HepG2 (cell line): ENCODE data around the gene DOC2A. TPM values are rescaled to one million over a fixed set of nuclear protein-coding genes. Genes with fewer than 3 reads are reported as not detected.

ENCODE experiments used
- ATAC-seq: fragments of 200-7000 bp; cut with Tn5 transposase; 3 replicates; pipeline ENCODE4 v1.9.1; 2020; ENCODE audit warnings: mild to moderate bottlenecking, moderate library complexity
- BruUV-seq: library from RNA; stranded (reverse); fragments of 400-500 nt; replicated peaks from 2 replicates; lab custom pipeline; 2021; lab: Mats Ljungman, UMichigan
- CTCF ChIA-PET: fragments of 300-600 bp; formaldehyde crosslinking; extraction: SDS; loops from one replicate; lab custom pipeline; 2021; ENCODE audit warnings: low total read pairs, inconsistent platforms, low intra/inter-chr PET ratio; lab: Yijun Ruan, JAX
- POLR2A ChIA-PET: fragments of 350-600 bp; sonication (Branson Sonifier 250); formaldehyde crosslinking; loops from one replicate; lab custom pipeline; 2020; ENCODE audit warnings: antibody characterized with exemption, inconsistent platforms; lab: Yijun Ruan, JAX
- DNase-seq: peaks from one replicate; pipeline ENCODE4 v3.0.0-alpha.2; 2015; ENCODE audit warnings: low spot score
- FAIRE-seq: peaks from 3 replicates; lab custom pipeline; 2011; peaks lifted over from hg19 to GRCh38; lab: Jason Lieb, UNC
- H2AFZ ChIP-seq: one replicate; pipeline ENCODE4 v1.6.1; 2011; ENCODE audit warnings: low read length, inconsistent platforms
- H3K27ac ChIP-seq: fragments of 300-600 bp; 3 replicates; pipeline ENCODE4 v1.8.0; 2011; ENCODE audit warnings: mixed run types, mild to moderate bottlenecking, mixed read lengths, low read length, inconsistent platforms; ENCODE audit not compliant: insufficient read depth; ENCODE audit errors: extremely low read length
- H3K27me3 ChIP-seq, 2 experiments: fragments of 200-600 bp in 1 of 2; 2 replicates in 1 of 2; 3 replicates in 1 of 2; pipeline versions ENCODE4 v1.6.0 to v1.8.0; 2011; ENCODE audit warnings: low read length in 2 of 2, mild to moderate bottlenecking in 2 of 2, moderate library complexity in 2 of 2, inconsistent platforms in 1 of 2; ENCODE audit not compliant: insufficient read depth in 2 of 2, control insufficient read depth in 1 of 2
- H3K36me3 ChIP-seq, 2 experiments: fragments of 200-600 bp in 1 of 2; replicated peaks in 1 of 2; 2 replicates in 1 of 2; 3 replicates in 1 of 2; pipeline versions ENCODE4 v1.5.1 to v1.8.0; 2011; ENCODE audit warnings: low read length in 2 of 2, inconsistent platforms in 1 of 2; ENCODE audit not compliant: insufficient read depth in 2 of 2, control insufficient read depth in 1 of 2
- H3K4me1 ChIP-seq: 2 replicates; pipeline ENCODE4 v1.5.1; 2012; ENCODE audit warnings: low read length, inconsistent platforms; ENCODE audit not compliant: insufficient read depth
- H3K4me2 ChIP-seq: 2 replicates; pipeline ENCODE4 v1.6.0; 2011; ENCODE audit warnings: low read depth, low read length, inconsistent platforms
- H3K4me3 ChIP-seq, 3 experiments: fragments of 200-600 bp in 1 of 3; sonication (generic), shearing (Covaris generic) in 1 of 3; replicated peaks in 1 of 3; 2 replicates each; pipeline ENCODE4 v1.5.1; 2011 to 2016; ENCODE audit warnings: low read length in 3 of 3, inconsistent platforms in 2 of 3, low read depth in 2 of 3, mild to moderate bottlenecking in 2 of 3, control low read depth in 1 of 3, mixed read lengths in 1 of 3; ENCODE audit not compliant: insufficient read depth in 1 of 3
- H3K79me2 ChIP-seq: one replicate; pipeline ENCODE4 v1.6.1; 2011; ENCODE audit warnings: low read length, inconsistent platforms; ENCODE audit not compliant: insufficient read depth
- H3K9ac ChIP-seq: 2 replicates; pipeline ENCODE4 v1.6.0; 2011; ENCODE audit warnings: mild to moderate bottlenecking, low read depth, low read length, inconsistent platforms; ENCODE audit not compliant: insufficient read depth
- H3K9me3 ChIP-seq: 2 replicates; pipeline ENCODE4 v1.5.1; 2012; ENCODE audit warnings: mild to moderate bottlenecking, low read length
- H4K20me1 ChIP-seq: 2 replicates; pipeline ENCODE4 v1.6.0; 2011; ENCODE audit warnings: inconsistent platforms, mild to moderate bottlenecking, low read length, moderate library complexity; ENCODE audit not compliant: insufficient read depth
- ATF3 ChIP-seq: sonication (generic); formaldehyde crosslinking; IDR thresholded peaks from 2 replicates; pipeline ENCODE4 v1.4.0; 2020; ENCODE audit warnings: missing genetic modification reagents
- GPN1 ChIP-seq: sonication (generic); formaldehyde crosslinking; IDR thresholded peaks from 2 replicates; pipeline ENCODE4 v1.5.1; 2020; ENCODE audit warnings: missing genetic modification reagents, borderline replicate concordance
- KDM3A ChIP-seq: IDR thresholded peaks from 2 replicates; pipeline ENCODE4 v1.6.1; 2018; ENCODE audit warnings: low read depth, missing compliant biosample characterization
- MAFF ChIP-seq: IDR thresholded peaks from 2 replicates; pipeline ENCODE4 v1.6.1; 2011; ENCODE audit warnings: low read depth, low read length, improper control_type of control experiment
- MAFK ChIP-seq, 2 experiments: IDR thresholded peaks in 1 of 2; conservative IDR thresholded peaks in 1 of 2; 2 replicates each; pipeline ENCODE4 v1.6.1; 2011; ENCODE audit warnings: improper control_type of control experiment in 2 of 2, low read length in 2 of 2
- MBNL3 ChIP-seq: fragments of 250-450 bp; sonication (Bioruptor Pico); conservative IDR thresholded peaks from 2 replicates; pipeline ENCODE4 v1.8.0; 2022; ENCODE audit warnings: mild to moderate bottlenecking, inconsistent platforms
- ZNF850 ChIP-seq: sonication (generic); formaldehyde crosslinking; conservative IDR thresholded peaks from 2 replicates; pipeline ENCODE4 v1.9.0; 2021; ENCODE audit warnings: mild to moderate bottlenecking, missing genetic modification reagents
- WGBS: methylation state at CpG from one replicate; pipeline ENCODE4 v1.1.6; 2017; ENCODE audit warnings: low lambda C conversion rate; 5-methylcytosine and 5-hydroxymethylcytosine counted together
- in situ Hi-C: cut with HindIII; loops from 2 replicates; pipeline ENCODE4 v1.10.0; 2017; ENCODE audit warnings: low pct_unique_long_range_greater_than_20kb; ENCODE audit not compliant: extremely low pct_ligation_motif_present
- intact Hi-C: fragments of 100-400 bp; cut with micrococcal nuclease; formaldehyde crosslinking; loops from one replicate; pipeline ENCODE4 v1.10.0; 2022; ENCODE audit not compliant: unreplicated experiment
- polyA plus RNA-seq, 8 experiments: library from polyadenylated mRNA; depleted of rRNA in 3 of 8; stranded (reverse) in 7 of 8; unstranded in 1 of 8; fragments of >200 nt; fragmentation: Illumina TruSeq in 4 of 8; extraction: Trizol in 4 of 8; gene quantifications; 2 replicates each; pipeline versions ENCODE4 v1.2.1 to v1.2.3, GENCODE V29; 2011 to 2016; ENCODE audit warnings: low read depth in 4 of 8, missing spikeins in 1 of 8, mixed read lengths in 1 of 8; ENCODE audit not compliant: insufficient read depth in 1 of 8
- total RNA-seq, 5 experiments: library from RNA; depleted of rRNA; stranded (reverse); fragments of >200 nt; fragmentation: Illumina TruSeq; extraction: Trizol; gene quantifications; 2 replicates each; pipeline ENCODE4 v1.2.3, GENCODE V29; 2016; ENCODE audit warnings: low read depth in 1 of 5

DOC2A gene
- total and polyA plus RNA-seq, 2 of the 13 experiments (the other 11 are each of a cell fraction or from before 2014, with no cell fraction given): 0.15 to 0.55 TPM

GRCh38 chr16:30040221-30040620 is 29.4 kb upstream of the DOC2A start (continued):
- no peak for TF ChIP-seq GPN1
- TF ChIP-seq ATF3 (CRISPR knock-in tag): no peak
- TF ChIP-seq ZNF850 (CRISPR knock-in tag): no peak
- no peak for TF ChIP-seq MBNL3 (CRISPR knock-in tag)
- TF ChIP-seq, all 625 proteins: peak for 0

GRCh38 chr16:30033270-30033669 is 22.4 kb upstream of the DOC2A start:
- intact Hi-C loops: loop anchor here (5.0 kb wide), 1 partner anchor 331 kb away; no protein-coding TSS in a partner anchor
- H3K79me2 ChIP-seq: no peaks in the 10 kb centered on the region
- H3K9ac ChIP-seq: no peak overlapping the region
- DNase-seq: no peak
- in situ Hi-C loops: loop anchor here (10.0 kb wide), 1 partner anchor 338 kb away; no protein-coding TSS in a partner anchor
- H2AFZ ChIP-seq: no peak overlapping the region
- TF ChIP-seq MAFF: peak; percentile 83
- peak; percentile 91 for TF ChIP-seq MAFK (conservative IDR thresholded peaks at IDR 0.05 in 1 of 2, IDR thresholded peaks at IDR 0.05 in 1 of 2; ENCODE audit: low read length in 2 of 2)
- TF ChIP-seq KDM3A: no peak
- POLR2A ChIA-PET: interaction anchor here (1.3 to 1.7 kb wide), 2 partner anchors 32 to 60 kb away, joined by 3 to 6 read pairs; partner anchors contain the start of genes ALDOA and TAOK2
- H3K4me3 ChIP-seq: no peak overlapping the region
- 55% methylated on average over 7 of the region's 7 CpGs for WGBS
- no peak overlapping the region for H3K4me2 ChIP-seq
- H3K27ac ChIP-seq: no peak overlapping the region
- FAIRE-seq: no peak
- no TSS peak for BruUV-seq
- peaks cover 10 to 41% of the 10 kb centered on the region in 2 experiments for H3K27me3 ChIP-seq
- H4K20me1 ChIP-seq: no peaks in the 10 kb centered on the region; the same call in 1 of the 2 replicates
- H3K4me1 ChIP-seq: peaks cover 31% of the 10 kb centered on the region
- ATAC-seq: no peak
- no peaks in the 10 kb centered on the region for H3K9me3 ChIP-seq
- CTCF ChIA-PET: interaction anchor here (2.7 kb wide), 1 partner anchor 333 kb away, joined by 11 read pairs; no protein-coding TSS in a partner anchor
- H3K36me3 ChIP-seq: no peaks in the 10 kb centered on the region
